Measurements from ENCODE around the gene NLGN4Y.

- TF ChIP-seq TAF1 (IDR thresholded peaks at IDR 0.05; ENCODE audit: borderline replicate concordance, insufficient read depth, low read length) (no peak), REST (IDR thresholded peaks at IDR 0.05; ENCODE audit: insufficient read depth in 1 of 2, low read depth in 2 of 2, low read length in 2 of 2) (no peak), POLR2AphosphoS5 (IDR thresholded peaks at IDR 0.05; ENCODE audit: low read depth, low read length) (no peak), FOXP2 (optimal IDR thresholded peaks at IDR 0.05; ENCODE audit: borderline replicate concordance, extremely low read depth, extremely low read length, insufficient read depth) (no peak), SIN3A (IDR thresholded peaks at IDR 0.05; ENCODE audit: borderline replicate concordance, insufficient read depth, low read length) (no peak)
Measured at GRCh38 chrY:14525315-14525714, 986 bp downstream of the NLGN4Y start.

Data from PFSK-1 (cell line).